K562 (cell line): ENCODE data around the gene ANKZF1. TPM values are rescaled to one million over a fixed set of nuclear protein-coding genes. Genes with fewer than 3 reads are reported as not detected.

Experiments
- ATAC-seq: fragments of 200-7000 bp; cut with Tn5 transposase; 3 replicates; pipeline ENCODE4 v1.9.1; 2020; ENCODE audit warnings: moderate library complexity
- BruUV-seq: library from RNA; stranded (reverse); fragments of 400-500 nt; replicated peaks from 2 replicates; lab custom pipeline; 2021; lab: Mats Ljungman, UMichigan
- CTCF ChIA-PET: fragments of 300-600 bp; formaldehyde crosslinking; extraction: SDS; loops from one replicate; lab custom pipeline; 2021; ENCODE audit warnings: low intra/inter-chr PET ratio; lab: Yijun Ruan, JAX
- POLR2A ChIA-PET: fragments of 300-600, 350-650 bp; sonication (Branson Sonifier 250); formaldehyde crosslinking; extraction: SDS; loops from one replicate; lab custom pipeline; 2021; ENCODE audit warnings: antibody characterized with exemption, inconsistent platforms; lab: Yijun Ruan, JAX
- DNase-seq, 4 experiments: peaks; one replicate each; pipeline versions ENCODE4 v3.0.0 to v3.0.0-alpha.2; 2011 to 2018; ENCODE audit warnings: low spot score in 3 of 4, mixed read lengths in 3 of 4; ENCODE audit errors: extremely low read depth in 1 of 4
- FAIRE-seq: peaks from 2 replicates; lab custom pipeline; 2011; peaks lifted over from hg19 to GRCh38; lab: Jason Lieb, UNC
- H2AFZ ChIP-seq: 2 replicates; pipeline ENCODE4 v1.6.0; 2011; ENCODE audit warnings: low read depth, low read length, control low read depth, inconsistent platforms
- H3K27ac ChIP-seq: fragments of 200-600 bp; 3 replicates; pipeline ENCODE4 v1.8.0; 2011; ENCODE audit warnings: low read depth, mild to moderate bottlenecking, control low read depth, inconsistent platforms, low read length, moderate library complexity, mixed read lengths; ENCODE audit errors: extremely low read depth
- H3K27me3 ChIP-seq, 2 experiments: fragments of 300-600 bp in 1 of 2; 2 replicates in 1 of 2; 3 replicates in 1 of 2; pipeline versions ENCODE4 v1.6.0 to v1.8.0; 2011; ENCODE audit warnings: inconsistent platforms in 2 of 2, low read length in 2 of 2, mild to moderate bottlenecking in 1 of 2, mixed read lengths in 1 of 2, moderate library complexity in 1 of 2; ENCODE audit not compliant: control insufficient read depth in 2 of 2, insufficient read depth in 2 of 2
- H3K36me3 ChIP-seq: fragments of 300-600 bp; 3 replicates; pipeline ENCODE4 v1.8.0; 2011; ENCODE audit warnings: mild to moderate bottlenecking, low read length, inconsistent platforms; ENCODE audit not compliant: control insufficient read depth, insufficient read depth
- H3K4me1 ChIP-seq, 2 experiments: fragments of 200-600 bp in 1 of 2; replicated peaks in 1 of 2; 2 replicates in 1 of 2; 3 replicates in 1 of 2; pipeline versions ENCODE4 v1.5.1 to v1.8.0; 2011; ENCODE audit warnings: inconsistent platforms in 2 of 2, low read length in 2 of 2, mild to moderate bottlenecking in 1 of 2, mixed read lengths in 1 of 2, moderate library complexity in 1 of 2; ENCODE audit not compliant: control insufficient read depth in 2 of 2, insufficient read depth in 2 of 2
- H3K4me2 ChIP-seq: 2 replicates; pipeline ENCODE4 v1.6.1; 2011; ENCODE audit warnings: low read length, control low read depth, inconsistent platforms, mixed read lengths; ENCODE audit not compliant: insufficient read depth
- H3K4me3 ChIP-seq: fragments of 200-600 bp; sonication (generic), shearing (Covaris generic); 2 replicates; pipeline ENCODE4 v1.5.1; 2016; ENCODE audit warnings: control low read depth, inconsistent platforms
- H3K79me2 ChIP-seq: fragments of 200-600 bp; 3 replicates; pipeline ENCODE4 v1.8.0; 2011; ENCODE audit warnings: low read length, inconsistent platforms; ENCODE audit not compliant: control insufficient read depth, insufficient read depth
- H3K9ac ChIP-seq, 2 experiments: 2 replicates each; pipeline versions ENCODE4 v1.6.0 to v1.6.1; 2011; ENCODE audit warnings: low read depth in 2 of 2, low read length in 2 of 2, control low read depth in 1 of 2, inconsistent platforms in 1 of 2, mild to moderate bottlenecking in 1 of 2, mixed read lengths in 1 of 2; ENCODE audit not compliant: insufficient read depth in 1 of 2
- H3K9me1 ChIP-seq: one replicate; pipeline ENCODE4 v1.6.0; 2011; ENCODE audit warnings: inconsistent platforms, mild to moderate bottlenecking, low read length, moderate library complexity; ENCODE audit not compliant: control insufficient read depth, insufficient read depth
- H3K9me3 ChIP-seq: replicated peaks from 2 replicates; pipeline ENCODE4 v1.5.1; 2011; ENCODE audit warnings: low read depth, low read length, inconsistent platforms; ENCODE audit not compliant: control insufficient read depth, insufficient read depth
- H4K20me1 ChIP-seq: replicated peaks from 2 replicates; pipeline ENCODE4 v1.6.1; 2011; ENCODE audit warnings: low read length, inconsistent platforms, mixed read lengths; ENCODE audit not compliant: control insufficient read depth, insufficient read depth
- BMI1 ChIP-seq: fragments of 150-350 bp; IDR thresholded peaks from 2 replicates; pipeline ENCODE4 v1.6.1; 2014; ENCODE audit warnings: low read length
- CAMTA2 ChIP-seq: fragments of 250-450 bp; sonication (Bioruptor Pico); conservative IDR thresholded peaks from 2 replicates; pipeline ENCODE4 v1.5.1; 2022
- DDX20 ChIP-seq: fragments of 450-650 bp; IDR thresholded peaks from 2 replicates; pipeline ENCODE4 v1.6.1; 2016; ENCODE audit warnings: missing genetic modification characterization, low read depth, mild to moderate bottlenecking, missing compliant biosample characterization, moderate library complexity
- FOXM1 ChIP-seq, 2 experiments: fragments of 450-650 bp in 1 of 2; sonication (generic) in 1 of 2; formaldehyde crosslinking in 1 of 2; IDR thresholded peaks; 2 replicates each; pipeline versions ENCODE4 v1.6.1 to v1.9.0; 2017 to 2022; ENCODE audit warnings: low read depth in 2 of 2, mild to moderate bottlenecking in 2 of 2, missing genetic modification reagents in 1 of 2, moderate library complexity in 1 of 2
- GATAD2A ChIP-seq: fragments of 450-650 bp; IDR thresholded peaks from 2 replicates; pipeline ENCODE4 v1.6.1; 2017
- MBD2 ChIP-seq: sonication (generic); IDR thresholded peaks from 2 replicates; pipeline ENCODE4 v1.6.1; 2016; ENCODE audit warnings: low read depth, borderline replicate concordance
- ZNF316 ChIP-seq: fragments of 450-650 bp; IDR thresholded peaks from 2 replicates; pipeline ENCODE4 v1.6.1; 2016
- WGBS: fragments of 100-300 bp; shearing (Covaris generic); methylation state at CpG from one replicate; pipeline ENCODE4 v1.1.6; 2016; ENCODE audit warnings: low coverage, mixed read lengths; ENCODE audit not compliant: insufficient coverage; ENCODE audit errors: missing lambda C conversion rate; 5-methylcytosine and 5-hydroxymethylcytosine counted together
- in situ Hi-C: fragments of 300-500 bp; cut with MboI; formaldehyde crosslinking; loops from 4 replicates; pipeline ENCODE4 v1.15.0; 2018; ENCODE audit warnings: inconsistent platforms, mixed read lengths
- intact Hi-C: fragments of 100-400 bp; cut with micrococcal nuclease; formaldehyde crosslinking; loops from 2 replicates; pipeline ENCODE4 v1.14.2; 2022
- polyA plus RNA-seq, 8 experiments: library from polyadenylated mRNA; depleted of rRNA in 4 of 8; stranded (reverse) in 5 of 8; unstranded in 3 of 8; fragments of >200 nt; fragmentation: Nextera tagmentation in 2 of 8; fragmentation: Illumina TruSeq in 1 of 8; extraction: Ambion mirVana in 2 of 8; extraction: Trizol in 1 of 8; gene quantifications; 2 replicates each; pipeline versions ENCODE4 v1.2.1 to v1.2.3, GENCODE V29; 2011 to 2014; ENCODE audit warnings: inconsistent platforms in 1 of 8, missing spikeins in 1 of 8
- total RNA-seq, 7 experiments: library from RNA; depleted of rRNA in 6 of 7; stranded (reverse); fragments of >200 nt in 6 of 7; fragmentation: Illumina TruSeq in 2 of 7; extraction: Trizol in 2 of 7; gene quantifications; 2 replicates each; pipeline versions ENCODE4 v1.2.1 to v1.2.3, GENCODE V29; 2011 to 2021; ENCODE audit warnings: low replicate concordance in 1 of 7
- TF ChIP-seq, protein P1 (sequence below), 2 experiments: fragments of 450-650 bp in 1 of 2; sonication (generic) in 1 of 2; formaldehyde crosslinking; conservative IDR thresholded peaks; 2 replicates each; pipeline versions ENCODE4 v1.4.0 to v1.8.1; 2020 to 2022; ENCODE audit warnings: mild to moderate bottlenecking in 1 of 2, missing genetic modification reagents in 1 of 2
- TF ChIP-seq, protein P2 (sequence below), 2 experiments: fragments of 450-650 bp; formaldehyde crosslinking in 1 of 2; IDR thresholded peaks; 2 replicates each; pipeline versions ENCODE4 v1.4.0 to v1.6.1; 2014 to 2020; ENCODE audit warnings: mild to moderate bottlenecking in 2 of 2, borderline replicate concordance in 1 of 2, low read depth in 1 of 2
- TF ChIP-seq, protein P3 (sequence below): fragments of 450-650 bp; IDR thresholded peaks from 2 replicates; pipeline ENCODE4 v1.6.1; 2016; ENCODE audit warnings: borderline replicate concordance

The ANKZF1 gene
- total and polyA plus RNA-seq, 9 of the 15 experiments (the other 6 are each of a cell fraction or from before 2014, with no cell fraction given) = 3.1 to 60.6 (median 31.0) TPM

DNA sequence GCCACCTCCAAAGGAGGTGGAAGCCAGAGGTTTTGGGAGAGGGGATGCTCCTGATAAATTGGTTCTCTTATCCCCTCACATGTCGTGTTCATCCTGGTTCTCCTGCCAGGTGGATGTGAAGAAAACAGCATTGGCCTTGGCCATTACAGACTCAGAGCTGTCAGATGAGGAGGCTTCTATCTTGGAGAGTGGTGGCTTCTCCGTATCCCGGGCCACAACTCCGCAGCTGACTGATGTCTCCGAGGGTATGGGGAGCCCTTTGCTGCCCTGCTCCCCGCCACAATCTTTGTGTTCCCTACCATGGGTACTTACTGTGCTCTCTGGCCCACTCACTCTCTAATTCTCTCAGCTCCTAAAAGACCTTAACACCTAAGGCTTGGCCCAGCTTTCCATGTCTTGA lies 48.1 kb upstream of the ANKZF1 start:
- no peak overlapping the region for H3K4me3 ChIP-seq
- WGBS = 100% methylated on average over 5 of the region's 6 CpGs
- no peak overlapping the region for H2AFZ ChIP-seq
- peaks cover 62% of the 10 kb centered on the region; the same call in 2 of the 3 replicates for H3K36me3 ChIP-seq
- H3K27me3 ChIP-seq = no peaks in the 10 kb centered on the region
- in situ Hi-C loops (no loop called here), intact Hi-C loops (no loop called here)
- BruUV-seq = no TSS peak
- ChIA-PET CTCF (no interaction called here), POLR2A (interaction anchor here (0.5 to 2.5 kb wide), 5 partner anchors 11 to 187 kb away, joined by 3 to 10 read pairs (median 3); partner anchors contain the start of gene ZFAND2B)
- no peak overlapping the region for H3K4me2 ChIP-seq
- peaks cover 30% of the 10 kb centered on the region for H3K79me2 ChIP-seq
- no peak overlapping the region for H3K27ac ChIP-seq
- FAIRE-seq (no peak), ATAC-seq (no peak), DNase-seq (no peak)
- H3K9me1 ChIP-seq = no peaks in the 10 kb centered on the region
- H3K9me3 ChIP-seq = no peaks in the 10 kb centered on the region
- no peaks in the 10 kb centered on the region for H4K20me1 ChIP-seq
- no peak overlapping the region for H3K9ac ChIP-seq
- H3K4me1 ChIP-seq = peaks cover 8 to 16% of the 10 kb centered on the region in 2 experiments; a peak in 4 of 5 replicates
- TF ChIP-seq BMI1 = no peak
- no peak for TF ChIP-seq DDX20 (tag)
- no peak for TF ChIP-seq GATAD2A
- TF ChIP-seq, protein P1, sequence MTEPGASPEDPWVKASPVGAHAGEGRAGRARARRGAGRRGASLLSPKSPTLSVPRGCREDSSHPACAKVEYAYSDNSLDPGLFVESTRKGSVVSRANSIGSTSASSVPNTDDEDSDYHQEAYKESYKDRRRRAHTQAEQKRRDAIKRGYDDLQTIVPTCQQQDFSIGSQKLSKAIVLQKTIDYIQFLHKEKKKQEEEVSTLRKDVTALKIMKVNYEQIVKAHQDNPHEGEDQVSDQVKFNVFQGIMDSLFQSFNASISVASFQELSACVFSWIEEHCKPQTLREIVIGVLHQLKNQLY (CRISPR knock-in tag; conservative IDR thresholded peaks at IDR 0.05) = no peak
- TF ChIP-seq, protein P2, sequence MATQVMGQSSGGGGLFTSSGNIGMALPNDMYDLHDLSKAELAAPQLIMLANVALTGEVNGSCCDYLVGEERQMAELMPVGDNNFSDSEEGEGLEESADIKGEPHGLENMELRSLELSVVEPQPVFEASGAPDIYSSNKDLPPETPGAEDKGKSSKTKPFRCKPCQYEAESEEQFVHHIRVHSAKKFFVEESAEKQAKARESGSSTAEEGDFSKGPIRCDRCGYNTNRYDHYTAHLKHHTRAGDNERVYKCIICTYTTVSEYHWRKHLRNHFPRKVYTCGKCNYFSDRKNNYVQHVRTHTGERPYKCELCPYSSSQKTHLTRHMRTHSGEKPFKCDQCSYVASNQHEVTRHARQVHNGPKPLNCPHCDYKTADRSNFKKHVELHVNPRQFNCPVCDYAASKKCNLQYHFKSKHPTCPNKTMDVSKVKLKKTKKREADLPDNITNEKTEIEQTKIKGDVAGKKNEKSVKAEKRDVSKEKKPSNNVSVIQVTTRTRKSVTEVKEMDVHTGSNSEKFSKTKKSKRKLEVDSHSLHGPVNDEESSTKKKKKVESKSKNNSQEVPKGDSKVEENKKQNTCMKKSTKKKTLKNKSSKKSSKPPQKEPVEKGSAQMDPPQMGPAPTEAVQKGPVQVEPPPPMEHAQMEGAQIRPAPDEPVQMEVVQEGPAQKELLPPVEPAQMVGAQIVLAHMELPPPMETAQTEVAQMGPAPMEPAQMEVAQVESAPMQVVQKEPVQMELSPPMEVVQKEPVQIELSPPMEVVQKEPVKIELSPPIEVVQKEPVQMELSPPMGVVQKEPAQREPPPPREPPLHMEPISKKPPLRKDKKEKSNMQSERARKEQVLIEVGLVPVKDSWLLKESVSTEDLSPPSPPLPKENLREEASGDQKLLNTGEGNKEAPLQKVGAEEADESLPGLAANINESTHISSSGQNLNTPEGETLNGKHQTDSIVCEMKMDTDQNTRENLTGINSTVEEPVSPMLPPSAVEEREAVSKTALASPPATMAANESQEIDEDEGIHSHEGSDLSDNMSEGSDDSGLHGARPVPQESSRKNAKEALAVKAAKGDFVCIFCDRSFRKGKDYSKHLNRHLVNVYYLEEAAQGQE (IDR thresholded peaks at IDR 0.05; ENCODE audit: borderline replicate concordance) = no peak
- TF ChIP-seq, protein P2 (CRISPR knock-in tag; IDR thresholded peaks at IDR 0.05; ENCODE audit: low read depth) = no peak
- TF ChIP-seq, protein P3, sequence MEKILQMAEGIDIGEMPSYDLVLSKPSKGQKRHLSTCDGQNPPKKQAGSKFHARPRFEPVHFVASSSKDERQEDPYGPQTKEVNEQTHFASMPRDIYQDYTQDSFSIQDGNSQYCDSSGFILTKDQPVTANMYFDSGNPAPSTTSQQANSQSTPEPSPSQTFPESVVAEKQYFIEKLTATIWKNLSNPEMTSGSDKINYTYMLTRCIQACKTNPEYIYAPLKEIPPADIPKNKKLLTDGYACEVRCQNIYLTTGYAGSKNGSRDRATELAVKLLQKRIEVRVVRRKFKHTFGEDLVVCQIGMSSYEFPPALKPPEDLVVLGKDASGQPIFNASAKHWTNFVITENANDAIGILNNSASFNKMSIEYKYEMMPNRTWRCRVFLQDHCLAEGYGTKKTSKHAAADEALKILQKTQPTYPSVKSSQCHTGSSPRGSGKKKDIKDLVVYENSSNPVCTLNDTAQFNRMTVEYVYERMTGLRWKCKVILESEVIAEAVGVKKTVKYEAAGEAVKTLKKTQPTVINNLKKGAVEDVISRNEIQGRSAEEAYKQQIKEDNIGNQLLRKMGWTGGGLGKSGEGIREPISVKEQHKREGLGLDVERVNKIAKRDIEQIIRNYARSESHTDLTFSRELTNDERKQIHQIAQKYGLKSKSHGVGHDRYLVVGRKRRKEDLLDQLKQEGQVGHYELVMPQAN = no peak
- no peak for TF ChIP-seq FOXM1 (IDR thresholded peaks at IDR 0.05; ENCODE audit: low read depth)
- no peak for TF ChIP-seq FOXM1 (CRISPR knock-in tag; IDR thresholded peaks at IDR 0.05; ENCODE audit: low read depth)
- TF ChIP-seq MBD2 = no peak
- no peak for TF ChIP-seq ZNF316
- no peak for TF ChIP-seq CAMTA2 (CRISPR knock-in tag)
